ENCODE data around the gene PTTG1IP.

The PTTG1IP gene

DNA sequence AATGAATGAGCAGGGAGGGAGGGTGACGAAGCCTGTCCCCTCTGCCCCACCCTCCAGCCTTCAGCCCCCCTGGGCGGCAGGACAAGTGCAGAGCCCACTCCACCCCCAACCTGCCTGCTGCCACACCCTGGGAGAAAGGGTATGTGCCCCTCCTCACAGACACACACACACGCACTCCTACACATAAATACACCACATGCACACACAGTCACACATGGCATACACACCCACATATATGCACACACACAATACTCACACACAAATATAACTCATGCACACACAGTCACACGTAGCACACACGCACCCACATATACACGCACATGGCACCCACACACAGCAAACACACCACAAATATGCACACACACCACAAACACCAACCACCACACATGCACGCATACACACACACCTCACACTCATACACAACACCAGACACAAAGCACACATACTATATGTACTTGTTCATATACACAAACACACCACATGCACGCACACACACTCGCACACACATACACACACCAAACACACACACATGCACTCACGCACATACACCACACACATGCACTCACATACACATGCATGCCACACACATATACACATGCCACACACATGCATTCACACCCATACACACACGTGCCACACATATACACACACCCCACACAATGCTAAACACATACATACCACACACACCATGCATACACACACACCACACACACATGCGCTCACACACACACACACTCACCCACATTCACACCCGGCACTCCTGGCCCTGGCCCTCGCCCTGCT is 30.8 kb upstream of the PTTG1IP start (continued):
- TF ChIP-seq, protein P1, sequence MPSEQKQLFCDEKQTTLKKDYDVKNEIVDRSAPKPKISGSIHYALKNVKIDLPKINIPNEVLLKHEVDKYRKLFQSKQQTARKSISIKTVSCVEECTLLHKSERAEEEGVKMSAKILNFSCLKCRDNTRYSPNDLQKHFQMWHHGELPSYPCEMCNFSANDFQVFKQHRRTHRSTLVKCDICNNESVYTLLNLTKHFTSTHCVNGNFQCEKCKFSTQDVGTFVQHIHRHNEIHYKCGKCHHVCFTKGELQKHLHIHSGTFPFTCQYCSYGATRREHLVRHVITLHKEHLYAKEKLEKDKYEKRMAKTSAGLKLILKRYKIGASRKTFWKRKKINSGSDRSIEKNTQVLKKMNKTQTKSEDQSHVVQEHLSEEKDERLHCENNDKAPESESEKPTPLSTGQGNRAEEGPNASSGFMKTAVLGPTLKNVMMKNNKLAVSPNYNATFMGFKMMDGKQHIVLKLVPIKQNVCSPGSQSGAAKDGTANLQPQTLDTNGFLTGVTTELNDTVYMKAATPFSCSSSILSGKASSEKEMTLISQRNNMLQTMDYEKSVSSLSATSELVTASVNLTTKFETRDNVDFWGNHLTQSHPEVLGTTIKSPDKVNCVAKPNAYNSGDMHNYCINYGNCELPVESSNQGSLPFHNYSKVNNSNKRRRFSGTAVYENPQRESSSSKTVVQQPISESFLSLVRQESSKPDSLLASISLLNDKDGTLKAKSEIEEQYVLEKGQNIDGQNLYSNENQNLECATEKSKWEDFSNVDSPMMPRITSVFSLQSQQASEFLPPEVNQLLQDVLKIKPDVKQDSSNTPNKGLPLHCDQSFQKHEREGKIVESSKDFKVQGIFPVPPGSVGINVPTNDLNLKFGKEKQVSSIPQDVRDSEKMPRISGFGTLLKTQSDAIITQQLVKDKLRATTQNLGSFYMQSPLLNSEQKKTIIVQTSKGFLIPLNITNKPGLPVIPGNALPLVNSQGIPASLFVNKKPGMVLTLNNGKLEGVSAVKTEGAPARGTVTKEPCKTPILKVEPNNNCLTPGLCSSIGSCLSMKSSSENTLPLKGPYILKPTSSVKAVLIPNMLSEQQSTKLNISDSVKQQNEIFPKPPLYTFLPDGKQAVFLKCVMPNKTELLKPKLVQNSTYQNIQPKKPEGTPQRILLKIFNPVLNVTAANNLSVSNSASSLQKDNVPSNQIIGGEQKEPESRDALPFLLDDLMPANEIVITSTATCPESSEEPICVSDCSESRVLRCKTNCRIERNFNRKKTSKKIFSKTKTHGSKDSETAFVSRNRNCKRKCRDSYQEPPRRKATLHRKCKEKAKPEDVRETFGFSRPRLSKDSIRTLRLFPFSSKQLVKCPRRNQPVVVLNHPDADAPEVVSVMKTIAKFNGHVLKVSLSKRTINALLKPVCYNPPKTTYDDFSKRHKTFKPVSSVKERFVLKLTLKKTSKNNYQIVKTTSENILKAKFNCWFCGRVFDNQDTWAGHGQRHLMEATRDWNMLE (tag by site-specific recombination; conservative IDR thresholded peaks at IDR 0.05; ENCODE audit: low read depth) = no peak
- TF ChIP-seq, protein P2, sequence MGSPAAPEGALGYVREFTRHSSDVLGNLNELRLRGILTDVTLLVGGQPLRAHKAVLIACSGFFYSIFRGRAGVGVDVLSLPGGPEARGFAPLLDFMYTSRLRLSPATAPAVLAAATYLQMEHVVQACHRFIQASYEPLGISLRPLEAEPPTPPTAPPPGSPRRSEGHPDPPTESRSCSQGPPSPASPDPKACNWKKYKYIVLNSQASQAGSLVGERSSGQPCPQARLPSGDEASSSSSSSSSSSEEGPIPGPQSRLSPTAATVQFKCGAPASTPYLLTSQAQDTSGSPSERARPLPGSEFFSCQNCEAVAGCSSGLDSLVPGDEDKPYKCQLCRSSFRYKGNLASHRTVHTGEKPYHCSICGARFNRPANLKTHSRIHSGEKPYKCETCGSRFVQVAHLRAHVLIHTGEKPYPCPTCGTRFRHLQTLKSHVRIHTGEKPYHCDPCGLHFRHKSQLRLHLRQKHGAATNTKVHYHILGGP (tag by site-specific recombination; IDR thresholded peaks at IDR 0.05) = 0 out of 2 replicates have a peak, but pooled peaks have one; percentile 20
- TF ChIP-seq ZNF266 (tag by site-specific recombination; IDR thresholded peaks at IDR 0.05; ENCODE audit: low read depth) (0 out of 2 replicates have a peak, but pooled peaks have one; percentile 18), PRDM1 (tag by site-specific recombination; IDR thresholded peaks at IDR 0.05) (no peak), ZEB2 (tag by site-specific recombination; IDR thresholded peaks at IDR 0.05) (no peak), ZNF521 (tag by site-specific recombination; IDR thresholded peaks at IDR 0.05) (no peak), ZNF560 (tag by site-specific recombination; IDR thresholded peaks at IDR 0.05; ENCODE audit: borderline replicate concordance) (no peak), ZFP41 (tag by site-specific recombination; IDR thresholded peaks at IDR 0.05; ENCODE audit: borderline replicate concordance) (no peak), ZNF37A (tag by site-specific recombination; IDR thresholded peaks at IDR 0.05) (no peak), ZNF777 (tag by site-specific recombination; IDR thresholded peaks at IDR 0.05; ENCODE audit: borderline replicate concordance) (no peak), MZF1 (tag by site-specific recombination; IDR thresholded peaks at IDR 0.05; ENCODE audit: borderline replicate concordance) (no peak), SP2 (tag by site-specific recombination; IDR thresholded peaks at IDR 0.05) (no peak), ZNF561 (tag by site-specific recombination; IDR thresholded peaks at IDR 0.05; ENCODE audit: borderline replicate concordance) (no peak), ZFP37 (tag by site-specific recombination; IDR thresholded peaks at IDR 0.05) (no peak), ZNF664 (tag by site-specific recombination; IDR thresholded peaks at IDR 0.05) (no peak), ZNF311 (tag by site-specific recombination; IDR thresholded peaks at IDR 0.05; ENCODE audit: borderline replicate concordance) (no peak)
- TF ChIP-seq, protein P3, sequence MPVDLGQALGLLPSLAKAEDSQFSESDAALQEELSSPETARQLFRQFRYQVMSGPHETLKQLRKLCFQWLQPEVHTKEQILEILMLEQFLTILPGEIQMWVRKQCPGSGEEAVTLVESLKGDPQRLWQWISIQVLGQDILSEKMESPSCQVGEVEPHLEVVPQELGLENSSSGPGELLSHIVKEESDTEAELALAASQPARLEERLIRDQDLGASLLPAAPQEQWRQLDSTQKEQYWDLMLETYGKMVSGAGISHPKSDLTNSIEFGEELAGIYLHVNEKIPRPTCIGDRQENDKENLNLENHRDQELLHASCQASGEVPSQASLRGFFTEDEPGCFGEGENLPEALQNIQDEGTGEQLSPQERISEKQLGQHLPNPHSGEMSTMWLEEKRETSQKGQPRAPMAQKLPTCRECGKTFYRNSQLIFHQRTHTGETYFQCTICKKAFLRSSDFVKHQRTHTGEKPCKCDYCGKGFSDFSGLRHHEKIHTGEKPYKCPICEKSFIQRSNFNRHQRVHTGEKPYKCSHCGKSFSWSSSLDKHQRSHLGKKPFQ (tag by site-specific recombination; IDR thresholded peaks at IDR 0.05) = peak; percentile 83
- TF ChIP-seq, protein P4, sequence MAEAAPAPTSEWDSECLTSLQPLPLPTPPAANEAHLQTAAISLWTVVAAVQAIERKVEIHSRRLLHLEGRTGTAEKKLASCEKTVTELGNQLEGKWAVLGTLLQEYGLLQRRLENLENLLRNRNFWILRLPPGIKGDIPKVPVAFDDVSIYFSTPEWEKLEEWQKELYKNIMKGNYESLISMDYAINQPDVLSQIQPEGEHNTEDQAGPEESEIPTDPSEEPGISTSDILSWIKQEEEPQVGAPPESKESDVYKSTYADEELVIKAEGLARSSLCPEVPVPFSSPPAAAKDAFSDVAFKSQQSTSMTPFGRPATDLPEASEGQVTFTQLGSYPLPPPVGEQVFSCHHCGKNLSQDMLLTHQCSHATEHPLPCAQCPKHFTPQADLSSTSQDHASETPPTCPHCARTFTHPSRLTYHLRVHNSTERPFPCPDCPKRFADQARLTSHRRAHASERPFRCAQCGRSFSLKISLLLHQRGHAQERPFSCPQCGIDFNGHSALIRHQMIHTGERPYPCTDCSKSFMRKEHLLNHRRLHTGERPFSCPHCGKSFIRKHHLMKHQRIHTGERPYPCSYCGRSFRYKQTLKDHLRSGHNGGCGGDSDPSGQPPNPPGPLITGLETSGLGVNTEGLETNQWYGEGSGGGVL (tag by site-specific recombination; IDR thresholded peaks at IDR 0.05) = no peak
- TF ChIP-seq, protein P5, sequence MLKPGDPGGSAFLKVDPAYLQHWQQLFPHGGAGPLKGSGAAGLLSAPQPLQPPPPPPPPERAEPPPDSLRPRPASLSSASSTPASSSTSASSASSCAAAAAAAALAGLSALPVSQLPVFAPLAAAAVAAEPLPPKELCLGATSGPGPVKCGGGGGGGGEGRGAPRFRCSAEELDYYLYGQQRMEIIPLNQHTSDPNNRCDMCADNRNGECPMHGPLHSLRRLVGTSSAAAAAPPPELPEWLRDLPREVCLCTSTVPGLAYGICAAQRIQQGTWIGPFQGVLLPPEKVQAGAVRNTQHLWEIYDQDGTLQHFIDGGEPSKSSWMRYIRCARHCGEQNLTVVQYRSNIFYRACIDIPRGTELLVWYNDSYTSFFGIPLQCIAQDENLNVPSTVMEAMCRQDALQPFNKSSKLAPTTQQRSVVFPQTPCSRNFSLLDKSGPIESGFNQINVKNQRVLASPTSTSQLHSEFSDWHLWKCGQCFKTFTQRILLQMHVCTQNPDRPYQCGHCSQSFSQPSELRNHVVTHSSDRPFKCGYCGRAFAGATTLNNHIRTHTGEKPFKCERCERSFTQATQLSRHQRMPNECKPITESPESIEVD (tag by site-specific recombination; IDR thresholded peaks at IDR 0.05) = no peak
- TF ChIP-seq, protein P6, sequence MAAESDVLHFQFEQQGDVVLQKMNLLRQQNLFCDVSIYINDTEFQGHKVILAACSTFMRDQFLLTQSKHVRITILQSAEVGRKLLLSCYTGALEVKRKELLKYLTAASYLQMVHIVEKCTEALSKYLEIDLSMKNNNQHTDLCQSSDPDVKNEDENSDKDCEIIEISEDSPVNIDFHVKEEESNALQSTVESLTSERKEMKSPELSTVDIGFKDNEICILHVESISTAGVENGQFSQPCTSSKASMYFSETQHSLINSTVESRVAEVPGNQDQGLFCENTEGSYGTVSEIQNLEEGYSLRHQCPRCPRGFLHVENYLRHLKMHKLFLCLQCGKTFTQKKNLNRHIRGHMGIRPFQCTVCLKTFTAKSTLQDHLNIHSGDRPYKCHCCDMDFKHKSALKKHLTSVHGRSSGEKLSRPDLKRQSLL (tag by site-specific recombination; IDR thresholded peaks at IDR 0.05) = no peak
- TF ChIP-seq, protein P7, sequence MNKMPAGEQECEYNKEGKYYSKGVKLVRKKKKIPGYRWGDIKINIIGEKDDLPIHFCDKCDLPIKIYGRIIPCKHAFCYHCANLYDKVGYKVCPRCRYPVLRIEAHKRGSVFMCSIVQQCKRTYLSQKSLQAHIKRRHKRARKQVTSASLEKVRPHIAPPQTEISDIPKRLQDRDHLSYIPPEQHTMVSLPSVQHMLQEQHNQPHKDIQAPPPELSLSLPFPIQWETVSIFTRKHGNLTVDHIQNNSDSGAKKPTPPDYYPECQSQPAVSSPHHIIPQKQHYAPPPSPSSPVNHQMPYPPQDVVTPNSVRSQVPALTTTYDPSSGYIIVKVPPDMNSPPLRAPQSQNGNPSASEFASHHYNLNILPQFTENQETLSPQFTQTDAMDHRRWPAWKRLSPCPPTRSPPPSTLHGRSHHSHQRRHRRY (tag by site-specific recombination; IDR thresholded peaks at IDR 0.05) = no peak
- TF ChIP-seq, protein P8, sequence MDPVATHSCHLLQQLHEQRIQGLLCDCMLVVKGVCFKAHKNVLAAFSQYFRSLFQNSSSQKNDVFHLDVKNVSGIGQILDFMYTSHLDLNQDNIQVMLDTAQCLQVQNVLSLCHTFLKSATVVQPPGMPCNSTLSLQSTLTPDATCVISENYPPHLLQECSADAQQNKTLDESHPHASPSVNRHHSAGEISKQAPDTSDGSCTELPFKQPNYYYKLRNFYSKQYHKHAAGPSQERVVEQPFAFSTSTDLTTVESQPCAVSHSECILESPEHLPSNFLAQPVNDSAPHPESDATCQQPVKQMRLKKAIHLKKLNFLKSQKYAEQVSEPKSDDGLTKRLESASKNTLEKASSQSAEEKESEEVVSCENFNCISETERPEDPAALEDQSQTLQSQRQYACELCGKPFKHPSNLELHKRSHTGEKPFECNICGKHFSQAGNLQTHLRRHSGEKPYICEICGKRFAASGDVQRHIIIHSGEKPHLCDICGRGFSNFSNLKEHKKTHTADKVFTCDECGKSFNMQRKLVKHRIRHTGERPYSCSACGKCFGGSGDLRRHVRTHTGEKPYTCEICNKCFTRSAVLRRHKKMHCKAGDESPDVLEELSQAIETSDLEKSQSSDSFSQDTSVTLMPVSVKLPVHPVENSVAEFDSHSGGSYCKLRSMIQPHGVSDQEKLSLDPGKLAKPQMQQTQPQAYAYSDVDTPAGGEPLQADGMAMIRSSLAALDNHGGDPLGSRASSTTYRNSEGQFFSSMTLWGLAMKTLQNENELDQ (tag by site-specific recombination; IDR thresholded peaks at IDR 0.05; ENCODE audit: low read depth) = no peak

All from HEK293 (cell line).